Measurements from ENCODE around the gene POLR3E. TPM values are rescaled to one million over a fixed set of nuclear protein-coding genes. Genes with fewer than 3 reads are reported as not detected.

POLR3E gene
- total RNA-seq, 2 experiments from 2014 or later = 74.5 to 107 TPM

DNA sequence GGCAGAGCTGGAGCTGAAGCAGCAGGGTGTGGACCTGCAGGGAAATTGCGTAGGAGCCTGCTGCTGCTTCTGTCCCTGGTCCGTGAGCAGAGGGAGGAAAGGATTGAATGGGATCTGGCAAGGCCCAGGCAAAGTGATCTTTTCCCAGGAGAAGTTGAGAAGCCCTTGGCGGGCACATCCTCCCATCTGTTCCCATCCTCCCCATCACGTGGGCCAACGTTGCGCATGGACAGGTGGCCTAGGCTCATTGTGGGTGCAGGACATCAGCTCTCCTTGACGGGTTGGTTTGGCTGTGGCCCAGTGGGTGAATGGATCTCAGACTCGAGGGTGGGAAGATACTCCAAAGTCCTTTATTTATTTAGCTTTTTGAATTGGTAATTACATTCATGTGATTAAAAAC, 29.4 kb upstream of the POLR3E start:
- no peaks in the 10 kb centered on the region for H4K20me1 ChIP-seq (ENCODE audit: insufficient read depth, low read length)
- no TSS peak for BruUV-seq (replicated peaks)
- no peaks in the 10 kb centered on the region for H3K9me2 ChIP-seq (ENCODE audit: insufficient read depth, low read length)
- ChIA-PET POLR2A (no interaction called here), CTCF (ENCODE audit: unreplicated experiment) (no interaction called here)
- intact Hi-C loops (cut with micrococcal nuclease; ENCODE audit: unreplicated experiment) = no loop called here
- no peak for TF ChIP-seq EZH2phosphoT487 (IDR thresholded peaks at IDR 0.05; ENCODE audit: borderline replicate concordance, low read depth, low read length)
- TF ChIP-seq, protein P1, sequence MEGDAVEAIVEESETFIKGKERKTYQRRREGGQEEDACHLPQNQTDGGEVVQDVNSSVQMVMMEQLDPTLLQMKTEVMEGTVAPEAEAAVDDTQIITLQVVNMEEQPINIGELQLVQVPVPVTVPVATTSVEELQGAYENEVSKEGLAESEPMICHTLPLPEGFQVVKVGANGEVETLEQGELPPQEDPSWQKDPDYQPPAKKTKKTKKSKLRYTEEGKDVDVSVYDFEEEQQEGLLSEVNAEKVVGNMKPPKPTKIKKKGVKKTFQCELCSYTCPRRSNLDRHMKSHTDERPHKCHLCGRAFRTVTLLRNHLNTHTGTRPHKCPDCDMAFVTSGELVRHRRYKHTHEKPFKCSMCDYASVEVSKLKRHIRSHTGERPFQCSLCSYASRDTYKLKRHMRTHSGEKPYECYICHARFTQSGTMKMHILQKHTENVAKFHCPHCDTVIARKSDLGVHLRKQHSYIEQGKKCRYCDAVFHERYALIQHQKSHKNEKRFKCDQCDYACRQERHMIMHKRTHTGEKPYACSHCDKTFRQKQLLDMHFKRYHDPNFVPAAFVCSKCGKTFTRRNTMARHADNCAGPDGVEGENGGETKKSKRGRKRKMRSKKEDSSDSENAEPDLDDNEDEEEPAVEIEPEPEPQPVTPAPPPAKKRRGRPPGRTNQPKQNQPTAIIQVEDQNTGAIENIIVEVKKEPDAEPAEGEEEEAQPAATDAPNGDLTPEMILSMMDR (conservative IDR thresholded peaks at IDR 0.05; ENCODE audit: low read length) = no peak
- H2AFZ ChIP-seq (ENCODE audit: low read length) = no peak overlapping the region
- no peaks in the 10 kb centered on the region for H3K79me2 ChIP-seq (ENCODE audit: insufficient read depth, low read depth, low read length)
- no peak overlapping the region for H3K4me2 ChIP-seq (ENCODE audit: low read length)
- H3K36me3 ChIP-seq (ENCODE audit: insufficient read depth, low read length) = peaks cover 58% of the 10 kb centered on the region
- no peak overlapping the region for H3K4me3 ChIP-seq (ENCODE audit: low read depth, low read length, poor library complexity, severe bottlenecking)
- no peaks in the 10 kb centered on the region for H3K4me1 ChIP-seq (ENCODE audit: insufficient read depth, low read length, poor library complexity, severe bottlenecking)
- no peaks in the 10 kb centered on the region for H3K9me3 ChIP-seq (ENCODE audit: low read length)
- no peak overlapping the region for H3K27ac ChIP-seq (ENCODE audit: low read depth, low read length, poor library complexity, severe bottlenecking)
- no peak for DNase-seq (ENCODE audit: low spot score)

DNA sequence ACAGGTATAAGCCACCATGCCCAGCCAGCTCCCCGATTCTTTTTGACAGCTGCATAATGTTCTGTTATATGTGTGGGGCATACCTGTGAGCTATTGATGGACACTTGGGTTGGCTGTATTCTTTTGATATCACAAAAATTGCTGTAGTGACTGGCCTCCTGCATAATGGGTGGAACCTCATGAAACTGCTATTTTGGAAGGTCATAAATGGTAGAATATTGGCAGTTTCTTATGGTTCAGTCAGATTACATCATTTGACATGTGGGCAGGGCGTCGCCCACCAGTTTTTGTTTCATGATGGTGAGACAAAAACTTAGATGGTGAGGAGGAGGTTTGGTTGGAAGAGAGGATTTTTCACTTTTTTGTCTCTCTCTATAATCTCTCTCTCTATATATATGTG, 26.7 kb upstream of the POLR3E start:
- intact Hi-C loops (cut with micrococcal nuclease; ENCODE audit: unreplicated experiment) = no loop called here
- no peak overlapping the region for H3K4me3 ChIP-seq (ENCODE audit: low read depth, low read length, poor library complexity, severe bottlenecking)
- H4K20me1 ChIP-seq (ENCODE audit: insufficient read depth, low read length) = no peaks in the 10 kb centered on the region
- DNase-seq (ENCODE audit: low spot score) = no peak
- H3K27ac ChIP-seq (ENCODE audit: low read depth, low read length, poor library complexity, severe bottlenecking) = no peak overlapping the region
- H3K9me3 ChIP-seq (ENCODE audit: low read length) = no peaks in the 10 kb centered on the region
- TF ChIP-seq, protein P1 (conservative IDR thresholded peaks at IDR 0.05; ENCODE audit: low read length) = no peak
- no peak for TF ChIP-seq EZH2phosphoT487 (IDR thresholded peaks at IDR 0.05; ENCODE audit: borderline replicate concordance, low read depth, low read length)
- H3K36me3 ChIP-seq (ENCODE audit: insufficient read depth, low read length) = peaks cover 77% of the 10 kb centered on the region
- no peaks in the 10 kb centered on the region for H3K4me1 ChIP-seq (ENCODE audit: insufficient read depth, low read length, poor library complexity, severe bottlenecking)
- POLR2A ChIA-PET = interaction anchor here (0.7 kb wide), 1 partner anchor 50 kb away, joined by 3 read pairs; no protein-coding TSS in a partner anchor
- CTCF ChIA-PET (ENCODE audit: unreplicated experiment) = no interaction called here
- H2AFZ ChIP-seq (ENCODE audit: low read length) = no peak overlapping the region
- no peaks in the 10 kb centered on the region for H3K9me2 ChIP-seq (ENCODE audit: insufficient read depth, low read length)
- no peaks in the 10 kb centered on the region for H3K79me2 ChIP-seq (ENCODE audit: insufficient read depth, low read depth, low read length)
- no peak overlapping the region for H3K4me2 ChIP-seq (ENCODE audit: low read length)
- no TSS peak for BruUV-seq (replicated peaks)

DNA sequence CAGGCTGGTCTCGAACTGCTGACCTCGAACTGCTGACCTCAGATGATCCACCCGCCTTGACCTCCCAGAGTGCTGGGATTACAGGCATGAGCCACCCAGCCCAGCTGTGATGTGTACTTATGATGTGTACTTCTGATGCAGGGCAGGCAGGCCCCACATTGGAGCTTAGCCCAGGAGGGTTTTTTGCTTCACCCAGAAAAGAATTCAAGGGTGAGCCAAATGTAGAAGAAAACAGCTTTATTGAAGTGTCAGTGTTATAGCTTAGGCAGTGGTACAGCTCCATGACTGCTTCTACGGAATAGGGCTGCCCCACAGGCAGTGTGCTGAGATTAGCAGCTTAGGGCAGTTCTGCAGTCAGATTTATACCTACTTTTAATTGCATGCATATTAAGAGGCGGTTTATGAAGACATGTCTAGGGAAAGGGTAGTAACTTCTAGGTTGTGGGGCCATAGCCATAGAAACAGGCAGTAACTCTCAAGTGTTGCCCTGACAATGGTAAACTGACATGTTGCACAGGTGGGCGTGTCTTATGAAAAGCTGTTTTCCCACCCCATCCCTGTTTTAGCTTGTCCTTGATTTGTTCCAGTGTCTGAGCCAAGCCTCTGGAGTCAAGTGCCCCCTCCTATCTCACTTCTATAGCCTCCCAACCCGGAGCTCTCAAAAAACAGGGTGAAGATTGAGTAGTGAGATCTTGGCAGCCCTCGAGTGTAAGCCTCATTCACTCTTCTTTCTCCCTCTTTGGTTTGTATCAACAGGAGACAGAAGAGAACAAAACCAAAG, 24.1 kb upstream of the POLR3E start:
- no peak overlapping the region for H3K27ac ChIP-seq (ENCODE audit: low read depth, low read length, poor library complexity, severe bottlenecking)
- no peak overlapping the region for H3K4me2 ChIP-seq (ENCODE audit: low read length)
- no peaks in the 10 kb centered on the region for H3K4me1 ChIP-seq (ENCODE audit: insufficient read depth, low read length, poor library complexity, severe bottlenecking)
- H3K9me2 ChIP-seq (ENCODE audit: insufficient read depth, low read length) = no peaks in the 10 kb centered on the region
- no peaks in the 10 kb centered on the region for H4K20me1 ChIP-seq (ENCODE audit: insufficient read depth, low read length)
- CTCF ChIA-PET (ENCODE audit: unreplicated experiment) = no interaction called here
- DNase-seq (ENCODE audit: low spot score) = no peak
- H3K36me3 ChIP-seq (ENCODE audit: insufficient read depth, low read length) = peaks cover 78% of the 10 kb centered on the region
- BruUV-seq (replicated peaks) = no TSS peak
- no peak overlapping the region for H2AFZ ChIP-seq (ENCODE audit: low read length)
- H3K4me3 ChIP-seq (ENCODE audit: low read depth, low read length, poor library complexity, severe bottlenecking) = no peak overlapping the region
- H3K79me2 ChIP-seq (ENCODE audit: insufficient read depth, low read depth, low read length) = no peaks in the 10 kb centered on the region
- POLR2A ChIA-PET = interaction anchor here (0.7 kb wide), 1 partner anchor 9 kb away, joined by 3 read pairs; no protein-coding TSS in a partner anchor
- TF ChIP-seq EZH2phosphoT487 (IDR thresholded peaks at IDR 0.05; ENCODE audit: borderline replicate concordance, low read depth, low read length) = no peak
- TF ChIP-seq, protein P1 (conservative IDR thresholded peaks at IDR 0.05; ENCODE audit: low read length) = no peak
- H3K9me3 ChIP-seq (ENCODE audit: low read length) = no peaks in the 10 kb centered on the region
- intact Hi-C loops (cut with micrococcal nuclease; ENCODE audit: unreplicated experiment) = no loop called here

Measured in OCI-LY7 (cell line).